C4-2B (cell line): ENCODE data around the gene KDM1A.

Experiments
- ZFX ChIP-seq: fragments of 450-650 bp; IDR thresholded peaks from 2 replicates; pipeline ENCODE4 v1.6.1; 2017
- TF ChIP-seq, protein P1 (sequence below): fragments of 450-650 bp; conservative IDR thresholded peaks from 2 replicates; pipeline ENCODE4 v1.5.1; 2017; ENCODE audit warnings: mild to moderate bottlenecking

DNA sequence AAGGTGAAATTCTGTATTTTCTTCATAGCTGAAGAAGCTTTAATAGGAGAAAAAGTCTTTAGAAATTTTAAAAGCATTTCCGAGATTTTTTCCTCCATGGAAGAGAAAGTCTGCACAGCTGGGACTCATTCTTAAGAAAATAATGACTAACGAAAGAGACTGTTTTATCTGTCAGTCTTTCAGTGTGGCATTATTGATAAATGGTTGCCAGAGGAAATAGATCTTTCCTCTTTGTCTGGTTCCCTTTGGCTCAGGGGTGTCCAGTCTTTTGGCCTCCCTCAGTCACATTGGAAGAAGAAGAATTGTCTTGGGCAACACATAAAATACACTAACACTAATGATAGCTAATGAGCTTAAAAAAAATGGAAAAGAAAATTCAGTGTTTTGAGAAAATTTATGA is 49.9 kb downstream of the KDM1A start:
- TF ChIP-seq, protein P1, sequence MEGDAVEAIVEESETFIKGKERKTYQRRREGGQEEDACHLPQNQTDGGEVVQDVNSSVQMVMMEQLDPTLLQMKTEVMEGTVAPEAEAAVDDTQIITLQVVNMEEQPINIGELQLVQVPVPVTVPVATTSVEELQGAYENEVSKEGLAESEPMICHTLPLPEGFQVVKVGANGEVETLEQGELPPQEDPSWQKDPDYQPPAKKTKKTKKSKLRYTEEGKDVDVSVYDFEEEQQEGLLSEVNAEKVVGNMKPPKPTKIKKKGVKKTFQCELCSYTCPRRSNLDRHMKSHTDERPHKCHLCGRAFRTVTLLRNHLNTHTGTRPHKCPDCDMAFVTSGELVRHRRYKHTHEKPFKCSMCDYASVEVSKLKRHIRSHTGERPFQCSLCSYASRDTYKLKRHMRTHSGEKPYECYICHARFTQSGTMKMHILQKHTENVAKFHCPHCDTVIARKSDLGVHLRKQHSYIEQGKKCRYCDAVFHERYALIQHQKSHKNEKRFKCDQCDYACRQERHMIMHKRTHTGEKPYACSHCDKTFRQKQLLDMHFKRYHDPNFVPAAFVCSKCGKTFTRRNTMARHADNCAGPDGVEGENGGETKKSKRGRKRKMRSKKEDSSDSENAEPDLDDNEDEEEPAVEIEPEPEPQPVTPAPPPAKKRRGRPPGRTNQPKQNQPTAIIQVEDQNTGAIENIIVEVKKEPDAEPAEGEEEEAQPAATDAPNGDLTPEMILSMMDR: no peak
- TF ChIP-seq ZFX: no peak
